ELR (cell line): ENCODE results near the gene MBP.

Source experiments
- DNase-seq: peaks from one replicate; pipeline ENCODE4 v3.0.0-alpha.2; 2015; ENCODE audit warnings: low read depth

The MBP gene

GRCh38 chr18:77151033-77151771, 18.6 kb upstream of the MBP start:
- no peak for DNase-seq

- DNase-seq: no peak
These were observed 18.0 kb upstream of the MBP start for GRCh38 chr18:77150588-77150987.

- DNase-seq: no peak
These were observed 15.7 kb upstream of the MBP start for GRCh38 chr18:77148289-77148688.

GRCh38 chr18:77147418-77147852, 14.9 kb upstream of the MBP start:
- peak; percentile 72 for DNase-seq

GRCh38 chr18:77146249-77147080, 13.9 kb upstream of the MBP start:
- DNase-seq: no peak

- no peak for DNase-seq
These were observed 12.8 kb upstream of the MBP start for GRCh38 chr18:77145364-77145901.

GRCh38 chr18:77144451-77145118, 12.0 kb upstream of the MBP start:
- no peak for DNase-seq

GRCh38 chr18:77144046-77144445, 11.5 kb upstream of the MBP start:
- no peak for DNase-seq

GRCh38 chr18:77143196-77143595, 10.6 kb upstream of the MBP start:
- DNase-seq: no peak

- no peak for DNase-seq
These were observed 9.0 kb upstream of the MBP start for GRCh38 chr18:77141401-77142118.

- no peak for DNase-seq
These were observed 8.0 kb upstream of the MBP start for GRCh38 chr18:77140439-77141109.

- DNase-seq: no peak
These were observed 7.4 kb upstream of the MBP start for GRCh38 chr18:77140030-77140429.

- no peak for DNase-seq
These were observed 7.0 kb upstream of the MBP start for GRCh38 chr18:77139619-77140018.

GRCh38 chr18:77138270-77138669, 5.7 kb upstream of the MBP start:
- DNase-seq: no peak

- DNase-seq: no peak
These were observed 5.3 kb upstream of the MBP start for GRCh38 chr18:77137851-77138250.

GRCh38 chr18:77136871-77137665, 4.5 kb upstream of the MBP start:
- no peak for DNase-seq

GRCh38 chr18:77136076-77136718, 3.6 kb upstream of the MBP start:
- DNase-seq: no peak

GRCh38 chr18:77135339-77136075, 2.9 kb upstream of the MBP start:
- DNase-seq: no peak

GRCh38 chr18:77134611-77135010, 2.0 kb upstream of the MBP start:
- no peak for DNase-seq
